Panc1 (cell line): ENCODE measurements around the gene CNNM1. TPM values are rescaled to one million over a fixed set of nuclear protein-coding genes. Genes with fewer than 3 reads are reported as not detected.

Experiments used
- ATAC-seq: fragments of 200-7000 bp; cut with Tn5 transposase; 2 replicates; pipeline ENCODE4 v1.9.1; 2020; ENCODE audit warnings: mild to moderate bottlenecking, moderate library complexity
- BruUV-seq: library from RNA; stranded (reverse); fragments of 400-500 nt; replicated peaks from 2 replicates; lab custom pipeline; 2021; lab: Mats Ljungman, UMichigan
- CTCF ChIA-PET: fragments of 300-600 bp; sonication (Branson Sonifier 250); formaldehyde crosslinking; loops from one replicate; lab custom pipeline; 2022; ENCODE audit warnings: antibody characterized with exemption; lab: Charles Lee
- POLR2A ChIA-PET: fragments of 300-600 bp; sonication (Branson Sonifier 250); formaldehyde crosslinking; loops from one replicate; lab custom pipeline; 2022; ENCODE audit warnings: antibody characterized with exemption; lab: Charles Lee
- DNase-seq: peaks from one replicate; pipeline ENCODE4 v3.0.0-alpha.2; 2010; ENCODE audit warnings: low read depth, low spot score
- H3K27ac ChIP-seq: 2 replicates; pipeline ENCODE4 v1.5.1; 2011; ENCODE audit warnings: mild to moderate bottlenecking, low read length, inconsistent platforms
- H3K27me3 ChIP-seq: fragments of 200-500 bp; sonication (Bioruptor generic); 2 replicates; pipeline ENCODE4 v1.6.0; 2014; ENCODE audit warnings: low read length, inconsistent platforms; ENCODE audit not compliant: control insufficient read depth, insufficient read depth
- H3K36me3 ChIP-seq: fragments of 200-500 bp; sonication (Bioruptor generic); 2 replicates; pipeline ENCODE4 v1.5.1; 2014; ENCODE audit warnings: inconsistent platforms, mild to moderate bottlenecking, low read length, moderate library complexity; ENCODE audit not compliant: control insufficient read depth, insufficient read depth
- H3K4me1 ChIP-seq: 2 replicates; pipeline ENCODE4 v1.5.1; 2011; ENCODE audit warnings: inconsistent platforms, mild to moderate bottlenecking, low read length, moderate library complexity; ENCODE audit not compliant: control insufficient read depth, insufficient read depth
- H3K4me3 ChIP-seq, 2 experiments: 2 replicates each; pipeline ENCODE4 v1.5.1; 2011 to 2012; ENCODE audit warnings: low read depth in 2 of 2, low read length in 2 of 2, mild to moderate bottlenecking in 2 of 2, inconsistent platforms in 1 of 2, moderate library complexity in 1 of 2
- H3K9me3 ChIP-seq: fragments of 200-500 bp; sonication (Bioruptor generic); 2 replicates; pipeline ENCODE4 v1.5.1; 2014; ENCODE audit warnings: low read depth, mild to moderate bottlenecking, inconsistent platforms, low read length, moderate library complexity; ENCODE audit not compliant: control insufficient read depth, insufficient read depth
- POLR2AphosphoS5 ChIP-seq: IDR thresholded peaks from 2 replicates; pipeline ENCODE4 v1.6.1; 2012; ENCODE audit warnings: mild to moderate bottlenecking, low read depth, low read length, moderate library complexity
- SIN3A ChIP-seq: IDR thresholded peaks from 2 replicates; pipeline ENCODE4 v1.6.1; 2012; ENCODE audit warnings: low read depth, mild to moderate bottlenecking, low read length, moderate library complexity, borderline replicate concordance; ENCODE audit not compliant: insufficient read depth
- TCF7L2 ChIP-seq: IDR thresholded peaks from 2 replicates; pipeline ENCODE4 v1.6.1; 2011; ENCODE audit warnings: mild to moderate bottlenecking, low read depth, low read length, inconsistent platforms
- in situ Hi-C: cut with HindIII; loops from 2 replicates; pipeline ENCODE4 v1.10.0; 2016; ENCODE audit warnings: low sequenced_read_pairs, low pct_unique_long_range_greater_than_20kb
- intact Hi-C: fragments of 100-400 bp; cut with micrococcal nuclease; formaldehyde crosslinking; loops from one replicate; pipeline ENCODE4 v1.10.0; 2022; ENCODE audit not compliant: unreplicated experiment
- total RNA-seq: library from RNA; stranded (reverse); gene quantifications from one replicate; pipeline ENCODE4 v1.2.1, GENCODE V29; 2021; ENCODE audit not compliant: unreplicated experiment
- TF ChIP-seq, protein P1 (sequence below): fragments of 450-650 bp; IDR thresholded peaks from 2 replicates; pipeline ENCODE4 v1.5.1; 2017; ENCODE audit warnings: mild to moderate bottlenecking
- TF ChIP-seq, protein P2 (sequence below), 2 experiments: IDR thresholded peaks; 2 replicates each; pipeline ENCODE4 v1.6.1; 2011 to 2012; ENCODE audit warnings: low read depth in 2 of 2, control low read depth in 1 of 2, low read length in 1 of 2, mild to moderate bottlenecking in 1 of 2, moderate library complexity in 1 of 2; ENCODE audit not compliant: insufficient read depth in 1 of 2

The CNNM1 gene
- total RNA-seq, 1 experiment from 2014 or later: 16.6 TPM

DNA sequence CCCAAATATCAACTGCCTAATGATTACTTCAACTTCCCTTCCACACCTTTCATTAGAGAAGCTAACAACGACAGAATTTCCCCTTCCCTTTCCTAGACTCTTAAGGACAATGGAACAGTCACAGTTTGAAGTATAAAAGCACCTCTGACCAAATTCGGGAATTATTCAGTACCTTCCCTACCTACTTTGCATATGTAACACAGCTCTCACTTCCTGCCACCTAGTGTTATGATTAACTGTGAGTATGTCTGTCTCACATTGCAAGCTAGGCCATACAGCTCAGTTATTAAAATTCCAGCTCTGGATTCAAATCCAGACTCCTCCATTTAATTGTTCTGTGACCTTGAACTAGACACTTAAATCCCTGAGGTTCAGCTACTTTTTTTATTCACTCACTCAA, 48.7 kb upstream of the CNNM1 start:
- H3K9me3 ChIP-seq: peaks cover 7% of the 10 kb centered on the region; the same call in 1 of the 2 replicates
- POLR2A ChIA-PET: no interaction called here
- BruUV-seq: no TSS peak
- CTCF ChIA-PET: no interaction called here
- no peak overlapping the region for H3K4me3 ChIP-seq
- peaks cover 9% of the 10 kb centered on the region; the same call in 1 of the 2 replicates for H3K27me3 ChIP-seq
- H3K36me3 ChIP-seq: no peaks in the 10 kb centered on the region
- intact Hi-C loops (no loop called here), in situ Hi-C loops (no loop called here)
- no peak for DNase-seq
- no peak for ATAC-seq
- H3K27ac ChIP-seq: no peak overlapping the region
- TF ChIP-seq, protein P1, sequence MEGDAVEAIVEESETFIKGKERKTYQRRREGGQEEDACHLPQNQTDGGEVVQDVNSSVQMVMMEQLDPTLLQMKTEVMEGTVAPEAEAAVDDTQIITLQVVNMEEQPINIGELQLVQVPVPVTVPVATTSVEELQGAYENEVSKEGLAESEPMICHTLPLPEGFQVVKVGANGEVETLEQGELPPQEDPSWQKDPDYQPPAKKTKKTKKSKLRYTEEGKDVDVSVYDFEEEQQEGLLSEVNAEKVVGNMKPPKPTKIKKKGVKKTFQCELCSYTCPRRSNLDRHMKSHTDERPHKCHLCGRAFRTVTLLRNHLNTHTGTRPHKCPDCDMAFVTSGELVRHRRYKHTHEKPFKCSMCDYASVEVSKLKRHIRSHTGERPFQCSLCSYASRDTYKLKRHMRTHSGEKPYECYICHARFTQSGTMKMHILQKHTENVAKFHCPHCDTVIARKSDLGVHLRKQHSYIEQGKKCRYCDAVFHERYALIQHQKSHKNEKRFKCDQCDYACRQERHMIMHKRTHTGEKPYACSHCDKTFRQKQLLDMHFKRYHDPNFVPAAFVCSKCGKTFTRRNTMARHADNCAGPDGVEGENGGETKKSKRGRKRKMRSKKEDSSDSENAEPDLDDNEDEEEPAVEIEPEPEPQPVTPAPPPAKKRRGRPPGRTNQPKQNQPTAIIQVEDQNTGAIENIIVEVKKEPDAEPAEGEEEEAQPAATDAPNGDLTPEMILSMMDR: no peak
- no peak for TF ChIP-seq SIN3A
- no peak for TF ChIP-seq POLR2AphosphoS5
- no peak for TF ChIP-seq TCF7L2
- TF ChIP-seq, protein P2, sequence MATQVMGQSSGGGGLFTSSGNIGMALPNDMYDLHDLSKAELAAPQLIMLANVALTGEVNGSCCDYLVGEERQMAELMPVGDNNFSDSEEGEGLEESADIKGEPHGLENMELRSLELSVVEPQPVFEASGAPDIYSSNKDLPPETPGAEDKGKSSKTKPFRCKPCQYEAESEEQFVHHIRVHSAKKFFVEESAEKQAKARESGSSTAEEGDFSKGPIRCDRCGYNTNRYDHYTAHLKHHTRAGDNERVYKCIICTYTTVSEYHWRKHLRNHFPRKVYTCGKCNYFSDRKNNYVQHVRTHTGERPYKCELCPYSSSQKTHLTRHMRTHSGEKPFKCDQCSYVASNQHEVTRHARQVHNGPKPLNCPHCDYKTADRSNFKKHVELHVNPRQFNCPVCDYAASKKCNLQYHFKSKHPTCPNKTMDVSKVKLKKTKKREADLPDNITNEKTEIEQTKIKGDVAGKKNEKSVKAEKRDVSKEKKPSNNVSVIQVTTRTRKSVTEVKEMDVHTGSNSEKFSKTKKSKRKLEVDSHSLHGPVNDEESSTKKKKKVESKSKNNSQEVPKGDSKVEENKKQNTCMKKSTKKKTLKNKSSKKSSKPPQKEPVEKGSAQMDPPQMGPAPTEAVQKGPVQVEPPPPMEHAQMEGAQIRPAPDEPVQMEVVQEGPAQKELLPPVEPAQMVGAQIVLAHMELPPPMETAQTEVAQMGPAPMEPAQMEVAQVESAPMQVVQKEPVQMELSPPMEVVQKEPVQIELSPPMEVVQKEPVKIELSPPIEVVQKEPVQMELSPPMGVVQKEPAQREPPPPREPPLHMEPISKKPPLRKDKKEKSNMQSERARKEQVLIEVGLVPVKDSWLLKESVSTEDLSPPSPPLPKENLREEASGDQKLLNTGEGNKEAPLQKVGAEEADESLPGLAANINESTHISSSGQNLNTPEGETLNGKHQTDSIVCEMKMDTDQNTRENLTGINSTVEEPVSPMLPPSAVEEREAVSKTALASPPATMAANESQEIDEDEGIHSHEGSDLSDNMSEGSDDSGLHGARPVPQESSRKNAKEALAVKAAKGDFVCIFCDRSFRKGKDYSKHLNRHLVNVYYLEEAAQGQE (IDR thresholded peaks at IDR 0.05; ENCODE audit: insufficient read depth in 1 of 2, low read depth in 2 of 2, low read length in 1 of 2): no peak
- no peaks in the 10 kb centered on the region for H3K4me1 ChIP-seq

DNA sequence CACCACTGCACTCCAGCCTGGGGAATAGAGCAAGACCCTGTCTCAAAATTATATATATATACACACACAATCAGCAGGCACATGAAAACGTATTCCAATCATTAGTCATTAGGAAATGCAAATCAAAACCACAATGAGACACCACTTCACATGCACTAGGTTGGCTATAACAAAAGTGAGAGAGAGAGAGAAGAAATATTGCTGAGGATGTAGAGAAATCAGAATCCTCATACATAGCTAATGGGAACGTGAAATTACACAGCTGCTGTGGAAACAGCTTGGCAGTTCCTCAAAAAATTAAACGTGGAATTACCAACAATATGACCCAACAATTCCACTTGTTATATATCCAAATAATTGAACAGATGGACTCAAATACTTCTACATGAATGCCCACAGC, 43.3 kb upstream of the CNNM1 start:
- no peaks in the 10 kb centered on the region for H3K36me3 ChIP-seq
- H3K27ac ChIP-seq: no peak overlapping the region
- H3K9me3 ChIP-seq: peaks cover 7% of the 10 kb centered on the region; the same call in 1 of the 2 replicates
- no TSS peak for BruUV-seq
- H3K27me3 ChIP-seq: peaks cover 9% of the 10 kb centered on the region; the same call in 1 of the 2 replicates
- in situ Hi-C loops (no loop called here), intact Hi-C loops (no loop called here)
- CTCF ChIA-PET: no interaction called here
- no peak for DNase-seq
- ATAC-seq: no peak
- POLR2A ChIA-PET: no interaction called here
- TF ChIP-seq SIN3A: no peak
- TF ChIP-seq, protein P1: no peak
- TF ChIP-seq, protein P2 (IDR thresholded peaks at IDR 0.05; ENCODE audit: insufficient read depth in 1 of 2, low read depth in 2 of 2, low read length in 1 of 2): no peak
- H3K4me3 ChIP-seq: no peak overlapping the region
- H3K4me1 ChIP-seq: no peaks in the 10 kb centered on the region
